ENCODE data around the gene RACGAP1. TPM values are rescaled to one million over a fixed set of nuclear protein-coding genes. Genes with fewer than 3 reads are reported as not detected.

The RACGAP1 gene
- total RNA-seq, 1 experiment from 2014 or later, result 95.3 TPM

- ATAC-seq (no peak), DNase-seq (no peak)
- no peaks in the 10 kb centered on the region for H3K79me2 ChIP-seq (ENCODE audit: low read length)
- H3K9ac ChIP-seq (ENCODE audit: low read length), result no peak overlapping the region
- no peaks in the 10 kb centered on the region for H3F3A ChIP-seq (ENCODE audit: low read length, unreplicated experiment)
- ChIA-PET CTCF (no interaction called here), POLR2A (ENCODE audit: unreplicated experiment) (no interaction called here)
- H3K27me3 ChIP-seq (ENCODE audit: low read length), result no peaks in the 10 kb centered on the region
- no peak overlapping the region for H3K4me3 ChIP-seq (ENCODE audit: low read length)
- H2AFZ ChIP-seq (ENCODE audit: low read length), result no peak overlapping the region
- intact Hi-C loops (cut with micrococcal nuclease), result no loop called here
- H4K20me1 ChIP-seq (ENCODE audit: low read length), result no peaks in the 10 kb centered on the region
- no peaks in the 10 kb centered on the region for H3K36me3 ChIP-seq (ENCODE audit: low read depth, low read length)
- H3K4me1 ChIP-seq (ENCODE audit: insufficient read depth, low read length), result peaks cover 8% of the 10 kb centered on the region
- no peak overlapping the region for H3K4me2 ChIP-seq (ENCODE audit: low read length)
- TF ChIP-seq EZH2 (IDR thresholded peaks at IDR 0.05; ENCODE audit: low read length, unreplicated experiment) (no peak), EZH2phosphoT487 (IDR thresholded peaks at IDR 0.05; ENCODE audit: borderline replicate concordance, low read length) (no peak), CTCF (conservative IDR thresholded peaks at IDR 0.05; ENCODE audit: low read depth, low read length) (no peak)
- H3K9me3 ChIP-seq (ENCODE audit: low read length), result no peaks in the 10 kb centered on the region
- no peaks in the 10 kb centered on the region for H3K9me2 ChIP-seq (replicated peaks; ENCODE audit: low read length)
- no TSS peak for BruUV-seq (replicated peaks)
- no peak overlapping the region for H3K27ac ChIP-seq (ENCODE audit: low read length)
Measured at GRCh38 chr12:49948866-49949845, 76.1 kb downstream of the RACGAP1 start.

GRCh38 chr12:49947593-49948226 lies 77.6 kb downstream of the RACGAP1 start:
- Histone ChIP-seq H3K4me3 (ENCODE audit: low read length) (no peak overlapping the region), H3K4me1 (ENCODE audit: insufficient read depth, low read length) (peaks cover 17% of the 10 kb centered on the region), H3K4me2 (ENCODE audit: low read length) (no peak overlapping the region), H3K79me2 (ENCODE audit: low read length) (no peaks in the 10 kb centered on the region), H3K9me3 (ENCODE audit: low read length) (no peaks in the 10 kb centered on the region), H3F3A (ENCODE audit: low read length, unreplicated experiment) (no peaks in the 10 kb centered on the region), H2AFZ (ENCODE audit: low read length) (no peak overlapping the region), H3K27ac (ENCODE audit: low read length) (no peak overlapping the region), H3K9ac (ENCODE audit: low read length) (no peak overlapping the region), H4K20me1 (ENCODE audit: low read length) (no peaks in the 10 kb centered on the region), H3K9me2 (replicated peaks; ENCODE audit: low read length) (no peaks in the 10 kb centered on the region), H3K27me3 (ENCODE audit: low read length) (no peaks in the 10 kb centered on the region), H3K36me3 (ENCODE audit: low read depth, low read length) (no peaks in the 10 kb centered on the region)
- CTCF ChIA-PET, result no interaction called here
- DNase-seq, result no peak
- POLR2A ChIA-PET (ENCODE audit: unreplicated experiment), result interaction anchor here (0.6 kb wide), 1 partner anchor 165 kb away, joined by 3 read pairs; no protein-coding TSS in a partner anchor
- no peak for TF ChIP-seq EZH2phosphoT487 (IDR thresholded peaks at IDR 0.05; ENCODE audit: borderline replicate concordance, low read length)
- TF ChIP-seq EZH2 (IDR thresholded peaks at IDR 0.05; ENCODE audit: low read length, unreplicated experiment), result no peak
- ATAC-seq, result no peak
- BruUV-seq (replicated peaks), result no TSS peak
- intact Hi-C loops (cut with micrococcal nuclease), result no loop called here

GRCh38 chr12:49946497-49946896 lies 78.8 kb downstream of the RACGAP1 start:
- Histone ChIP-seq H3K4me3 (ENCODE audit: low read length) (no peak overlapping the region), H3K27me3 (ENCODE audit: low read length) (no peaks in the 10 kb centered on the region), H3K9me2 (replicated peaks; ENCODE audit: low read length) (no peaks in the 10 kb centered on the region), H3K9ac (ENCODE audit: low read length) (no peak overlapping the region), H3K27ac (ENCODE audit: low read length) (no peak overlapping the region), H3K4me2 (ENCODE audit: low read length) (no peak overlapping the region), H3K36me3 (ENCODE audit: low read depth, low read length) (no peaks in the 10 kb centered on the region), H3K79me2 (ENCODE audit: low read length) (no peaks in the 10 kb centered on the region), H3K4me1 (ENCODE audit: insufficient read depth, low read length) (peaks cover 19% of the 10 kb centered on the region), H3F3A (ENCODE audit: low read length, unreplicated experiment) (no peaks in the 10 kb centered on the region), H3K9me3 (ENCODE audit: low read length) (no peaks in the 10 kb centered on the region), H2AFZ (ENCODE audit: low read length) (no peak overlapping the region), H4K20me1 (ENCODE audit: low read length) (no peaks in the 10 kb centered on the region)
- intact Hi-C loops (cut with micrococcal nuclease), result no loop called here
- no TSS peak for BruUV-seq (replicated peaks)
- no peak for DNase-seq
- no peak for ATAC-seq
- TF ChIP-seq CTCF (conservative IDR thresholded peaks at IDR 0.05; ENCODE audit: low read depth, low read length) (no peak), EZH2 (IDR thresholded peaks at IDR 0.05; ENCODE audit: low read length, unreplicated experiment) (no peak), EZH2phosphoT487 (IDR thresholded peaks at IDR 0.05; ENCODE audit: borderline replicate concordance, low read length) (no peak)
- ChIA-PET POLR2A (ENCODE audit: unreplicated experiment) (interaction anchor here (0.7 to 0.8 kb wide), 2 partner anchors 11 to 138 kb away, joined by 3 to 5 read pairs; no protein-coding TSS in a partner anchor), CTCF (interaction anchor here (0.8 to 1.5 kb wide), 2 partner anchors 21 to 80 kb away, joined by 4 to 7 read pairs; no protein-coding TSS in a partner anchor)

All from PC-3 (cell line).